DND-41 (cell line): ENCODE results near the gene SRSF9.

Experiments
- ATAC-seq: fragments of 200-7000 bp; cut with Tn5 transposase; 3 replicates; pipeline ENCODE4 v1.9.1; 2021; ENCODE audit warnings: low read depth; ENCODE audit not compliant: insufficient read depth
- DNase-seq: peaks from one replicate; pipeline ENCODE4 v3.0.0-alpha.2; 2020
- H2AFZ ChIP-seq: 2 replicates; pipeline ENCODE4 v1.6.0; 2012; ENCODE audit warnings: low read depth, low read length
- H3K27ac ChIP-seq: 2 replicates; pipeline ENCODE4 v1.5.1; 2012; ENCODE audit warnings: low read length, inconsistent platforms
- H3K27me3 ChIP-seq: fragments of 200-600 bp; sonication (generic); 2 replicates; pipeline ENCODE4 v1.6.0; 2012; ENCODE audit warnings: low read length, mild to moderate bottlenecking, inconsistent platforms; ENCODE audit not compliant: insufficient read depth, poor library complexity
- H3K36me3 ChIP-seq: 2 replicates; pipeline ENCODE4 v1.5.1; 2012; ENCODE audit warnings: low read length, inconsistent platforms; ENCODE audit not compliant: insufficient read depth
- H3K4me1 ChIP-seq: 2 replicates; pipeline ENCODE4 v1.5.1; 2012; ENCODE audit warnings: mild to moderate bottlenecking, low read length; ENCODE audit not compliant: insufficient read depth
- H3K4me2 ChIP-seq: 2 replicates; pipeline ENCODE4 v1.6.0; 2012; ENCODE audit warnings: mild to moderate bottlenecking, moderate library complexity, low read length, inconsistent platforms; ENCODE audit not compliant: insufficient read depth
- H3K4me3 ChIP-seq, 2 experiments: fragments of 200-600 bp in 1 of 2; shearing (Covaris generic) in 1 of 2; 2 replicates each; pipeline ENCODE4 v1.5.1; 2012 to 2016; ENCODE audit warnings: inconsistent platforms in 2 of 2, low read length in 2 of 2, mild to moderate bottlenecking in 2 of 2, low read depth in 1 of 2, moderate library complexity in 1 of 2
- H3K79me2 ChIP-seq: 2 replicates; pipeline ENCODE4 v1.6.0; 2012; ENCODE audit warnings: low read length, inconsistent platforms; ENCODE audit not compliant: insufficient read depth
- H3K9ac ChIP-seq: 2 replicates; pipeline ENCODE4 v1.6.0; 2012; ENCODE audit warnings: low read depth, mild to moderate bottlenecking, inconsistent platforms, low read length, moderate library complexity
- H3K9me3 ChIP-seq: 2 replicates; pipeline ENCODE4 v1.5.1; 2012; ENCODE audit warnings: low read length, moderate library complexity, mild to moderate bottlenecking, inconsistent platforms; ENCODE audit not compliant: insufficient read depth, severe bottlenecking
- H4K20me1 ChIP-seq: 2 replicates; pipeline ENCODE4 v1.6.0; 2012; ENCODE audit warnings: low read length; ENCODE audit not compliant: insufficient read depth
- CTCF ChIP-seq: IDR thresholded peaks from 2 replicates; pipeline ENCODE4 v1.5.1; 2012; ENCODE audit warnings: borderline replicate concordance, low read length, moderate library complexity, mild to moderate bottlenecking; ENCODE audit not compliant: poor library complexity, severe bottlenecking; ENCODE audit errors: extremely low read depth
- EZH2 ChIP-seq: IDR thresholded peaks from 3 replicates; pipeline ENCODE4 v1.6.1; 2012; ENCODE audit warnings: borderline replicate concordance, low read depth, mild to moderate bottlenecking, moderate library complexity, low read length, inconsistent platforms; ENCODE audit not compliant: severe bottlenecking

SRSF9 gene

GRCh38 chr12:120495731-120496412 lies 26.3 kb upstream of the SRSF9 start, which contains the start of gene DYNLL1:
DYNLL1 (plus strand) TSS chr12:120496113; CDS start chr12:120496422, 309 bp downstream.
- H2AFZ ChIP-seq = peak within 1 kb of the TSS; percentile 67
- DNase-seq = peak; percentile 98
- H3K9ac ChIP-seq = peak within 1 kb of the TSS; percentile 62
- no peaks in the 10 kb centered on the region for H3K27me3 ChIP-seq
- peaks cover 25% of the 10 kb centered on the region for H3K4me1 ChIP-seq
- no peaks in the 10 kb centered on the region for H3K9me3 ChIP-seq
- H3K4me2 ChIP-seq = peak within 1 kb of the TSS; percentile 89
- H3K36me3 ChIP-seq = peaks cover 32% of the 10 kb centered on the region
- peaks cover 25% of the 10 kb centered on the region for H4K20me1 ChIP-seq
- peak within 1 kb of the TSS; percentile 66 for H3K27ac ChIP-seq
- peak; percentile 93 for ATAC-seq
- peaks cover 37% of the 10 kb centered on the region for H3K79me2 ChIP-seq
- peak within 1 kb of the TSS; percentile 89 to 90 for H3K4me3 ChIP-seq
- TF ChIP-seq EZH2 (no peak), CTCF (no peak)

- peak overlapping the region; percentile 89 to 90; a peak in 3 of 4 replicates for H3K4me3 ChIP-seq
- peaks cover 37% of the 10 kb centered on the region for H3K79me2 ChIP-seq
- ATAC-seq = peak; percentile 2
- no peak for TF ChIP-seq CTCF
- no peak for TF ChIP-seq EZH2
- peaks cover 26% of the 10 kb centered on the region for H3K36me3 ChIP-seq
- H3K4me2 ChIP-seq = peak overlapping the region; percentile 89
- peak overlapping the region; percentile 46 for H3K9ac ChIP-seq
- H3K9me3 ChIP-seq = no peaks in the 10 kb centered on the region
- DNase-seq = no peak
- peaks cover 25% of the 10 kb centered on the region for H4K20me1 ChIP-seq
- H3K27me3 ChIP-seq = no peaks in the 10 kb centered on the region
- H3K27ac ChIP-seq = peak overlapping the region; percentile 60
- peaks cover 25% of the 10 kb centered on the region for H3K4me1 ChIP-seq
- peak overlapping the region; percentile 65 for H2AFZ ChIP-seq
These were observed 25.7 kb upstream of the SRSF9 start for GRCh38 chr12:120495186-120495730.

- H3K4me1 ChIP-seq = peaks cover 12% of the 10 kb centered on the region
- no peak overlapping the region for H3K9ac ChIP-seq
- H3K79me2 ChIP-seq = peaks cover 10% of the 10 kb centered on the region
- no peaks in the 10 kb centered on the region for H3K27me3 ChIP-seq
- TF ChIP-seq CTCF (no peak), EZH2 (no peak)
- peaks cover 5% of the 10 kb centered on the region for H3K36me3 ChIP-seq
- no peak overlapping the region for H2AFZ ChIP-seq
- ATAC-seq = no peak
- H4K20me1 ChIP-seq = no peaks in the 10 kb centered on the region
- H3K4me3 ChIP-seq = no peak overlapping the region
- no peak overlapping the region for H3K27ac ChIP-seq
- H3K9me3 ChIP-seq = no peaks in the 10 kb centered on the region
- no peak overlapping the region for H3K4me2 ChIP-seq
- no peak for DNase-seq
These were observed 21.4 kb upstream of the SRSF9 start for GRCh38 chr12:120490833-120491512.
